Ovary (tissue), 3 donors: ENCODE data around the gene DENND1B.
A peak's percentile ranks its signal among the peaks of the same experiment; 100 is the strongest.

Experiments used
- CTCF ChIP-seq, 3 donors: fragments of 450-650 bp in 2 of 3; fragments of 200-600 bp in 1 of 3; IDR thresholded peaks; one replicate each; pipeline versions ENCODE4 v1.5.1 to v1.8.0; 2016 to 2022; ENCODE audit warnings: antibody characterized with exemption in 3 of 3, mild to moderate bottlenecking in 1 of 3
- EP300 ChIP-seq: sonication (generic); formaldehyde crosslinking; IDR thresholded peaks from one replicate; pipeline ENCODE4 v1.6.1; 2017; ENCODE audit warnings: antibody characterized with exemption
- POLR2A ChIP-seq: fragments of 450-650 bp; IDR thresholded peaks from one replicate; pipeline ENCODE4 v1.6.1; 2017; ENCODE audit warnings: antibody characterized with exemption, mild to moderate bottlenecking, moderate library complexity
- donor health status: DM: no; HTN: no; CAD: no.

GRCh38 chr1:197521118-197521739 lies 254.1 kb downstream of the DENND1B start:
- TF ChIP-seq CTCF (IDR thresholded peaks at IDR 0.05) = peak in 2 of 3 donors; percentile 23 to 31
- TF ChIP-seq POLR2A = no peak
- TF ChIP-seq EP300 = no peak
